ENCODE results near the gene NCBP2L. TPM values are rescaled to one million over a fixed set of nuclear protein-coding genes. Genes with fewer than 3 reads are reported as not detected.

Gene NCBP2L
- polyA plus RNA-seq: not detected

DNA sequence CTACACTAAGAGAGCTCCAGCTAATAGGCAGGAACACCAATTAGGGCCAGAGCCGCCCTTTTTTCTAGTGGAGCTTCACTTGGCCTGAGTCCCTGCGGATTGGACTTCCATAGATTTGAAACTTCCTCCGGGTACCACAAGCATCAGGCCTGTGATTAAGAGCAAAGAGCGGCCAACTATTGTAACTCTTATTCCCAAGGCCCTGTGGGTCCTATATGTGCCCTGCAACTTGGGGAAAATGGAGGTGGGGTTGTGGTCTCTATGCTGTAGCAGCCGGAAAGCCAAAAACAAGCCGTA, at the start of gene NCBP2L:
Gene NCBP2L, plus strand, starts transcription at position 198 of the 297 bp plus-strand sequence. CDS start 16,488 bp downstream, outside the sequence.
- Mint-ChIP-seq H3K4me1 (peaks cover 0 to 5% (median 3%) of the 10 kb centered on the region in 3 donors), H3K27me3 (peaks cover 13% of the 10 kb centered on the region), H3K4me3 (peak within 1 kb of the TSS; percentile 86 to 98 (median 93)), H3K27ac (peak within 1 kb of the TSS in 1 of 3 donors; percentile 62), H3K36me3 (no peaks in the 10 kb centered on the region), H3K9me3 (no peaks in the 10 kb centered on the region)

DNA sequence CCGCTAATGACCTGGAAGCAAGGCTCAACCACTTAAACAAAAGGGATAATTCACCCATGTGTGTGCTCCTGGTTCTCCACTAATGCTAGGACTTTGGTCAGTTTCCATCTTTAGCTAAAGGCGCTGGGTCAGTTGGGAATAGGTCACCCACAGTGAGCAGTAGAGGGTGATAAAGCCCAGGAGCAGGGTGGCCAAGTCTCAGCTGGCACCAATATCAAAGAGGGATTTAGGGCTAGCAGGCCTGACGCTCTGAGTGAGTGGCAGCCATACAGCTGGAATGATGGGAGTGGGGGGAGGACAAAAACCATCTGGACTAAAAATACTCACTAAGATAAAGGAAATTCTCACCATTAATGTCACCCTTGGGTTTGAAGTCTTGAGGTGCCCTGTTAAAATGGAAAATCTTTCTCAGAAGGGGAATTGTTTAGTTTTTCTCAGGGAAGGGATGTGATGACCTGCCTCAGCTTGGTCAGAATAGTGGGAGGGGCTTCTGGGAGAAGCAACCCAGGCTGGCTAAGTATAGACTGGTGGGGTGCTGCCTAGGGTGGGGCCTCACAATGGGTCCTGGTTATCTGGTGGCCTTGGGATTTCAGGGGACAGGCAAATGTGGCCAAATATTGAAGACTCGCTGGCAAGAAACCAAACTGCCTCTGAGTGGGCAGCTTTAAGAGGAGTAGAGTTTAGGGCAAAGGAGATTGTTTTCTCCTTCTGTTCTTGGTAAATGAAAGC, 49.0 kb upstream of the NCBP2L start:
- H3K9me3 Mint-ChIP-seq: no peaks in the 10 kb centered on the region
- H3K27me3 Mint-ChIP-seq: peaks cover 1% of the 10 kb centered on the region

DNA sequence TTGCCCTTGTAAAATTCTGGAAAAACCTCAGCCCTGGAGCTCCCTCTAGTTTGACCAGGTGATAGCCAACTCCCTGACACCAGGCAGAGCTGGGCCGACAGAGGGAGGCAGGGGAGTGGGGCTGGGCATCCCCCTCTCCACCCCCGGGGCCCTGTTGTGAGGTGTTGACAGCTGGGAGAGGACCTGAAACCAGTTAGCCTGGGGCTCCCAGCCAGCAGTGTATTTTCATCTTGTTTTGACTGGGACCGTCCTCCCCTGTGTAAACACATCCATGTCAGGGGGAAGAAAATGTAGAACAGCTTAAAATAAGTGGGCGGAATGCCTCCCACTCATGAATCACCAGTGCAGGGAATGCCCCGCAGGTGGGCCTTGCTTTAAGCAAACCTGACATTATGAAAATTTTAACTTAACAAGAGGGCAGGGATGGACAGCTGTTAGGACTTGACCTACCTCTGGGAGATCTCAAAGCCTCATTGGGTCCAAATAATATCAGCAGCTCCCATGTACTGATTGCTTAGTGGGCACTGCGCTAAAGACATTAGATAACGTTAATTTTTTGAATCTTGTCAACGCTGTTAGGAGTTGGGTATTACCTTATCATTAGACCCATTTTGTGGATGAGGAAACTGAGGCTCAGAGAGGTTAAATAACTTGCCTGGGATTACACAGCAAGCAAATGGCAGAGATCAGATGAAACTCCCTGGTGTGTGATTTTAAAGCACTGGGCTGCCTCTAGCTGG, 47.8 kb upstream of the NCBP2L start:
- H3K4me1 Mint-ChIP-seq: peaks cover 0 to 7% (median 4%) of the 10 kb centered on the region in 3 donors
- peak overlapping the region in 1 of 3 donors; percentile 74 for H3K27ac Mint-ChIP-seq
- H3K4me3 Mint-ChIP-seq: no peak overlapping the region
- peaks cover 1% of the 10 kb centered on the region for H3K27me3 Mint-ChIP-seq
- no peaks in the 10 kb centered on the region for H3K9me3 Mint-ChIP-seq
- H3K36me3 Mint-ChIP-seq: no peaks in the 10 kb centered on the region

More for the DNA sequence above, 49.0 kb upstream of the NCBP2L start:
- no peak overlapping the region for H3K27ac Mint-ChIP-seq
- H3K4me3 Mint-ChIP-seq: peak overlapping the region in 1 of 4 donors; percentile 76
- peaks cover 0 to 6% (median 4%) of the 10 kb centered on the region in 3 donors for H3K4me1 Mint-ChIP-seq
- H3K36me3 Mint-ChIP-seq: no peaks in the 10 kb centered on the region

DNA sequence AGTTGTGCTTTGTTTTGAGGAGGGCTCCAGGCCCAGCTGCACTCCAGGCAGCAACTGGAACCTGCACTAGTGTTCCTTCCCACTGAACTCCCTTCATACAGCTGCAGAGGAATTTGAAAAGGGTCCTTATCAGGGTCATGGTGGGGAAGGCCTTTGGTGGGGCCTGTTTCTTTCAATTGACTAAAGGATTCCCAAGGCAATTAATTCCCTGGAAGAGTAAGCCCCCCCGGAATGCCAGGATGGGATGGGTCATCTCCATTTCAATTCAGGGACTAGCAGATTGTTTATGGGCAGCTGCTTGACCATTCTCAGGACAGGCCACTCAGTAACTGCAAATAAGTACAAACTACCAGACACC, 47.3 kb upstream of the NCBP2L start:
- Mint-ChIP-seq H3K4me1 (peaks cover 0 to 7% (median 4%) of the 10 kb centered on the region in 3 donors), H3K36me3 (peaks cover 2% of the 10 kb centered on the region), H3K4me3 (no peak overlapping the region), H3K27ac (peak overlapping the region in 1 of 3 donors; percentile 74), H3K27me3 (peaks cover 1% of the 10 kb centered on the region), H3K9me3 (no peaks in the 10 kb centered on the region)

DNA sequence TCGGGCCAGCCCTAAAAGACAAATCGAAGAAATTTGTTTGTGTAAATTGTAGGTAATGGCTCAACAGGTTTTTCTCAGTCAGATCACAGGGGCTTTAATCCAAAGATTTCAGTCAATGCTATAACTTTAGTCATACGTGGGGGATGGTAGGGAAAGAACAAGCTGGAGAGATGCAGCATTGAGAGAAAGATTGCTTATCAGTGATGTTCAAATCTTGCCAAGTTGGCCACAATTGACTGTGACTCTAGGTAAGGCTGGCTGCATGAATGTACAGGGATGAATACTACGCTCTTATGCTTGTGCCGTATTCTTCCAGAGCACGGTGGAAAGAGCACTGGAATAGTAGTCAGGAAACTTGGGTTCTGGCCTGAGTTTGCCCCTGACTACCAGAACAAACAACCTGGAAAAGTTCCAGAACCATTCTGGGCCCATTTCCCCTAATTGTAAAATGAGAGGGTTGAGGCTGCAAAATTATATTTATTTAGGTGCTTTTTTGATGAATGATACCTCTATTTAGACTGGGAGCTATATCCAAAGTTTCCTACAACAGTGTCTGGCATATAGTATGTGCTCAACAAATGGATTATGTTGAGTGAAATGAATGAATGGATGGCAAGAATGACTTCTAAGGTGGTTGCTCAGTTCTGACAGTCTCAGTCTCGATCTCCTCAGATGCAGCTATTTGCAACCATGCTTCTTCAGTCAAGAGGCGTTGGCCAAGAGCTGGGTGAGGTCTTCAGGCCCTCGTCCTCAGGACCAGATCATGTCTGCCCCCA, 46.4 kb upstream of the NCBP2L start:
- H3K9me3 Mint-ChIP-seq: no peaks in the 10 kb centered on the region
- H3K4me1 Mint-ChIP-seq: peaks cover 0 to 7% (median 4%) of the 10 kb centered on the region in 3 donors
- H3K27me3 Mint-ChIP-seq: peaks cover 1% of the 10 kb centered on the region
- no peak overlapping the region for H3K27ac Mint-ChIP-seq
- no peak overlapping the region for H3K4me3 Mint-ChIP-seq
- peaks cover 2% of the 10 kb centered on the region for H3K36me3 Mint-ChIP-seq

DNA sequence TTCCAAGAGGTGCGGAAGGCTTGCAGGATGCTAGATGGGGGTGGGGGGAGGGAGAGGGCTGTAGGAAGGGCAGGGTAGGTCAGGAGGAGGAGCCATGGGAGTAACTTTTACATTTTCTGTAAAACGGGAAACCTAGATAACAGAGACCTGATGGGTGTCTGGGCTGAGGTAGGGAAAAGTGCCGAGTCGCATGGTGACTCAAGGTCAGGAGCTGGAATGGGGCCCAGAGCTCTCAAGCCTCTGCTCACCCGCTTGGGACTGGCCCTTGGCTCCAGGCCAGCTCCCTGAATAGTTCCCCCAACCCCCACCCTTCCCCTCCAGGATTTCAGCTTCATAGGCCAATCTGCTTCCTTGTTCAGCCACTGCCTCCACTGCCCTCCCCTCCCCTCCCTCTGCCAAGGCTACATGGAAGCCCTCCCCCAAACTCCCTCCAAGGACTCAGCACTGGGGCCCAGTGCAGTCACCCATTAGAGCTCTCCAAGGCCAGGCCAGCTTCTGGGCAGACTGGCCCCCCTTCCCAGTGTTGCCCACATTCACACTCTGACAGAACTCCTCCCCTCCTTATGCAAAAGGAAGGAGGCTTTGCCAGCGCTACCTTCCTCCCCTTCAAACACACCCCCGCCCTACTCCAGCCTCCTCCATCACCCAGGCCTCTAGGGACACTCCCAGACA, 45.6 kb upstream of the NCBP2L start:
- H3K4me3 Mint-ChIP-seq: no peak overlapping the region
- no peak overlapping the region for H3K27ac Mint-ChIP-seq
- H3K36me3 Mint-ChIP-seq: peaks cover 2% of the 10 kb centered on the region
- peaks cover 3% of the 10 kb centered on the region for H3K27me3 Mint-ChIP-seq
- H3K4me1 Mint-ChIP-seq: peaks cover 0 to 7% (median 4%) of the 10 kb centered on the region in 3 donors
- H3K9me3 Mint-ChIP-seq: no peaks in the 10 kb centered on the region

DNA sequence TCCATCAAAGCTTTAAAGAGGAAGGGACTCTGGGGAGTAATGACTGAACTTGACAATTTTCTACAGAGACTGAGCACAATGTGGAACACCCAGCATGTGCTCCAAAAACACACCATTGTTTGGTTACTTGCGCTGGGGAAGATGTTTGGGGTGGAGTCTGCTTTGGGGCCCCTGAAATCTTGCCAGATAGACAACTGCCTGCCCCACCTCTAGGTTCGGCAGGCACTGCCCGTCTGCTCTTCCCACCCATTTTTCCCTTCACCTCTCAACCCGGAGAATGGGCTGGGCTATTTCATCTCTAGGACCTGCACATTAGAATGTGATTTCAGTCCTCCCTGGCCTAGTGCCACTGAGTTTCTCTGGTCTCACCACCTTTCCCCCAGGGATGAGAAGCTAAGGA, 43.8 kb upstream of the NCBP2L start:
- H3K9me3 Mint-ChIP-seq: no peaks in the 10 kb centered on the region
- H3K4me1 Mint-ChIP-seq: peaks cover 0 to 7% (median 4%) of the 10 kb centered on the region in 3 donors
- H3K27ac Mint-ChIP-seq: peak overlapping the region in 1 of 3 donors; percentile 89
- H3K27me3 Mint-ChIP-seq: peaks cover 3% of the 10 kb centered on the region
- peak overlapping the region in 1 of 4 donors; percentile 52 for H3K4me3 Mint-ChIP-seq
- H3K36me3 Mint-ChIP-seq: peaks cover 2% of the 10 kb centered on the region

DNA sequence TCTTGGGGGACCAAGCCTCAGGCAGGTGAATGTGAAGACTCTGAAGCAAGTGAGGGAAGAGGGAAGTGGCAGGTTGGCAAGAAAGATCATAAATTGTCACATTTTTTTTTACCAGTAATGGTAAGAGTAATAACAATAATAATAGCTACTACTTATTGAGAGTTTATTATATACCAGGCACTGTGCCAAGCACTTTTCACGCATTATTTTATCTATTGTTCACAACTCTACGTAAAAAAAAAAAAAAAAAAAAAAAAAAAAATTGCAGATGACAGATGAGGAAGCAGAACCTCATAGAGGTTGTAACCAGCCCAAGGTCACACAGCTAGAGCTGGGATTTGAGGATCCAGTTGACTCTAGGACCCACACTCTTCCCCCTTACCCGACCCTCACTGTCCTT, 42.9 kb upstream of the NCBP2L start:
- Mint-ChIP-seq H3K27ac (no peak overlapping the region), H3K36me3 (peaks cover 2% of the 10 kb centered on the region), H3K4me1 (peaks cover 0 to 7% (median 4%) of the 10 kb centered on the region in 3 donors), H3K4me3 (no peak overlapping the region), H3K9me3 (no peaks in the 10 kb centered on the region), H3K27me3 (peaks cover 7% of the 10 kb centered on the region)

DNA sequence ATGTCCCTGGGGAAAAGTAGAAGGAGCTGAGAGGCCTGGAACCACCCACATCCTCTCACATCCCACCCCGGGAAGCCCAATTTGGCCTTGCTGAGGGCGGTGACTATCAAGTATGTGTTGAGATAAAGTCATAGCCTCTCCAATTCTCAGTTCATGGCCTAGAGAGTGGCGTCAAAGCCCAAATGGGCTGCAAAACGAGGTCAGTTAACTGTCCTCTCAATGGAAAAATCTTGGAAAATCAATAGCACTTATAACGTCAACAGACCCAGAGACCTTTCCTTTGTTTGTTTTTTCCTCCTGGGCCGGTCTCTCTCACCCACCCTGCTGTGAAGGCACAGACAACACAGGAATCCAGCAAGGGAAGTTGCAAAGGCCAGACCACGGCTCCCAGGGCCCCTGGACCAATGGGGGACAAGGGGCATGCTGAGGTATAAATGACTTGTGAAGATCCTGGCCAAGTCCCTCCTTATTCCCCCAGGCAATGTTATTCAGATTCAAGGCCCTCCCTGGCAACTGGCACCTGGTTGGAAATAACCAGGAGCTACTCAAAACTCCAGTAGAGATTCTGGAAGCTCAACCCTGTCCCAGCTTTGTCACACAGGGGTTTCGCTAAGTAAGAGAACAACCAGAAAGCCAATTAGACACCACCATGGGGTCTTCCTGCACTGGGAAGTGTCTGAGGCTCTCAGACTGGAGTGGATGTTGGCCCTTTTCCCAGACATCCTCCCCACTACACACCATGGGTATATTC, 40.6 kb upstream of the NCBP2L start:
- Mint-ChIP-seq H3K27ac (peak overlapping the region in 1 of 3 donors; percentile 43), H3K27me3 (peaks cover 7% of the 10 kb centered on the region), H3K4me3 (no peak overlapping the region), H3K4me1 (peaks cover 6 to 12% (median 9%) of the 10 kb centered on the region in 3 donors), H3K9me3 (peaks cover 0 to 1% (median 0%) of the 10 kb centered on the region in 3 donors), H3K36me3 (peaks cover 2% of the 10 kb centered on the region)

DNA sequence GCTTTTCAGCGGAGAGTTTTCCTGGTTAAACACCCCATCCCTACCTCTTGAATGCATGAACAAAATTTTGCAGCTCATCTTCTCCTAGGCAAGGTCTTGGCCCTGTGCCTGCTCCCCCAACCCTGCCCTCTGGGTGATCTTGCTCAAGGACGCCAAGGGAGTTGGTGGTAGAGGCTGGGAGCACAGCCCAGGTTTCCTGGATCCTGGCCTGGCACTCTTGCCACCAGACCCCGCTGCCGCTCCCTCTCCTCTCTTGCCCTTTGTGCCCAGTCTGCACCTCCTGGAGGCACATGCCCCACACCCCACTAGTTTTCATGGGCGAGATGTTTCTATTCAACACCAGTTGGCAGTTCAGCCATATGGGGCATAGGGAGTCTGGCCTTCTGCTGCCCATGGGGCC, 39.3 kb upstream of the NCBP2L start:
- no peak overlapping the region for H3K27ac Mint-ChIP-seq
- peaks cover 7% of the 10 kb centered on the region for H3K27me3 Mint-ChIP-seq
- H3K4me1 Mint-ChIP-seq: peaks cover 7 to 13% (median 12%) of the 10 kb centered on the region in 3 donors
- H3K4me3 Mint-ChIP-seq: no peak overlapping the region
- peaks cover 0 to 1% (median 0%) of the 10 kb centered on the region in 3 donors for H3K9me3 Mint-ChIP-seq
- H3K36me3 Mint-ChIP-seq: peaks cover 2% of the 10 kb centered on the region

DNA sequence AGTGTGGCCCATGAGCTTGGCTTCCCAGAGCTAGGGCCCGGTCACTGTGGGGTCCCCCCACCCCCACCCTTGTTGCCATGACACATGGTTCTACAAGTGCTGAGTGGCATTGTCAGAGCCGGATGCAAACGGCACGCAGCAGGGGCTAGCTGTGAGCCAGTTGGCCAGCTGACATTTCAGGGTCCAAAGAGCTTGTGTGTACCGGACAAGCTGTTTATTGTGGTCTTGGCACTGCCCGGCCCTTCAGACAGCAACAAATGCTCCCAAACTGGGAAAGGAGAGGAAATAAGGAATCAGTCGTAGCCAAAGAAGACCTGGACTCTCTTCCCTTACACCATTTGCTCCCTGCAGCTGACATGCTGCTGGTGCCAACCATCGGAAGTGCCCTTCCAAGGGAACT, 38.8 kb upstream of the NCBP2L start:
- peaks cover 2% of the 10 kb centered on the region for H3K36me3 Mint-ChIP-seq
- peaks cover 7 to 13% (median 9%) of the 10 kb centered on the region in 3 donors for H3K4me1 Mint-ChIP-seq
- peaks cover 7% of the 10 kb centered on the region for H3K27me3 Mint-ChIP-seq
- H3K9me3 Mint-ChIP-seq: peaks cover 0 to 1% (median 0%) of the 10 kb centered on the region in 3 donors
- no peak overlapping the region for H3K27ac Mint-ChIP-seq
- peak overlapping the region in 1 of 4 donors; percentile 21 for H3K4me3 Mint-ChIP-seq

DNA sequence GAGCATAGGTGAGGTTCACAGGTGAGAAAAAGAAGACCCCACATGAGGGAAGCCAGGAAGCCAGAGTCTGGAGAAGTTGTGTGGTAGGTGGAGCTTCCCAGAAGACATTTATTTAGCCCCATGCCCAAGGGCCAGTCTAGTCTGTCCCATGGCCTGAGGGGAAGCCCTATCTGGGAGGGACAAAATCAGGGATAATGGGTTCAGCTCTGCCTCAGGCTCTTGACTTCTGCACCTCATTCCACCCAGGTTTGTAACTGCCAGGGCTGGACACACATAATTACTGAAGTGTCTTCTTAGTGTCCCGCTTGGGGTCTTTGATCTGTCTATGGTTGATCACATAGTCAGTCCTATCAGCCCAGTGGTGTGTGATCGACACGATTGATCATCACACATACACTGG, 38.0 kb upstream of the NCBP2L start:
- H3K27ac Mint-ChIP-seq: peak overlapping the region in 1 of 3 donors; percentile 30

DNA sequence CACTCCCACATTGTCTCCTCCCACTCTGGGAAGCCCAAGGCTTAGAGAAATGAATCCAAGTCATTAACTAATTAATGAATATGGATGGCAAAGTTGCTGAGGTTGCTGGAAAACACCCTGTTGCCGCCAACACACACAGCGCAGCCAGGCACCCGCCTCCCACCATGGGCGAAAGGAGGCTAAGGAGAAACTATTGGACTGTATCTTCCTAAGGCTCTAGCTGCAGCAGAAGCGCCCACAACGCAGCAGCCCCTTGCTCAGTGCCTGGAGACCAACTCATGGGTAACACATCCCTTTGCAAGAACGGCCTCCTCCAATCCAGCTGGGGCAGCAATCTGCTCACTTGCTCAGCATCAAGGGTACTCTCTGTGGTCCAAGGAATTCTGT, 36.1 kb upstream of the NCBP2L start:
- H3K27me3 Mint-ChIP-seq: peaks cover 8% of the 10 kb centered on the region
- no peaks in the 10 kb centered on the region for H3K36me3 Mint-ChIP-seq
- peaks cover 0 to 1% (median 0%) of the 10 kb centered on the region in 3 donors for H3K9me3 Mint-ChIP-seq
- H3K27ac Mint-ChIP-seq: peak overlapping the region; percentile 84 to 98 (median 93)
- peak overlapping the region; percentile 47 to 94 (median 80) for H3K4me3 Mint-ChIP-seq
- peaks cover 7 to 13% (median 9%) of the 10 kb centered on the region in 3 donors for H3K4me1 Mint-ChIP-seq

More for the DNA sequence above, 38.0 kb upstream of the NCBP2L start:
- H3K9me3 Mint-ChIP-seq: peaks cover 0 to 1% (median 0%) of the 10 kb centered on the region in 3 donors
- no peak overlapping the region for H3K4me3 Mint-ChIP-seq
- H3K4me1 Mint-ChIP-seq: peaks cover 7 to 13% (median 9%) of the 10 kb centered on the region in 3 donors
- peaks cover 2% of the 10 kb centered on the region for H3K36me3 Mint-ChIP-seq
- H3K27me3 Mint-ChIP-seq: peaks cover 7% of the 10 kb centered on the region
